Liver (tissue), 9 donors: ENCODE results near the gene FAIM2. TPM values are rescaled to one million over a fixed set of nuclear protein-coding genes. Genes with fewer than 3 reads are reported as not detected.

Experiments
- DNase-seq: peaks from one replicate; pipeline ENCODE4 v3.0.0-alpha.2; 2017; ENCODE audit warnings: low spot score
- H3K27ac ChIP-seq, 2 donors: one replicate each; pipeline ENCODE4 v1.7.0; 2013; ENCODE audit warnings: inconsistent platforms in 2 of 2, low read length in 2 of 2, control low read depth in 1 of 2, low read depth in 1 of 2, mild to moderate bottlenecking in 1 of 2
- H3K27me3 ChIP-seq, 4 donors: one replicate each; pipeline versions ENCODE4 v1.6.1 to v1.7.0; 2013; ENCODE audit warnings: low read length in 3 of 4, inconsistent platforms in 1 of 4, mild to moderate bottlenecking in 1 of 4, moderate library complexity in 1 of 4; ENCODE audit not compliant: control insufficient read depth in 4 of 4, insufficient read depth in 4 of 4
- H3K36me3 ChIP-seq, 4 donors: one replicate each; pipeline versions ENCODE4 v1.6.1 to v1.7.0; 2013; ENCODE audit warnings: low read length in 3 of 4, mild to moderate bottlenecking in 3 of 4, low read depth in 1 of 4, moderate library complexity in 1 of 4; ENCODE audit not compliant: control insufficient read depth in 4 of 4, insufficient read depth in 3 of 4
- H3K4me1 ChIP-seq, 4 donors: one replicate each; pipeline versions ENCODE4 v1.6.1 to v1.7.0; 2013; ENCODE audit warnings: low read length in 3 of 4, mild to moderate bottlenecking in 3 of 4, moderate library complexity in 1 of 4; ENCODE audit not compliant: control insufficient read depth in 4 of 4, insufficient read depth in 4 of 4
- H3K4me3 ChIP-seq, 3 donors: one replicate each; pipeline versions ENCODE4 v1.6.1 to v1.7.0; 2013; ENCODE audit warnings: low read length in 3 of 3, control low read depth in 1 of 3, low read depth in 1 of 3, mild to moderate bottlenecking in 1 of 3
- H3K9ac ChIP-seq, 2 donors: one replicate each; pipeline ENCODE4 v1.7.0; 2013; ENCODE audit warnings: low read length in 2 of 2, mild to moderate bottlenecking in 2 of 2, moderate library complexity in 2 of 2, control low read depth in 1 of 2, low read depth in 1 of 2
- H3K9me3 ChIP-seq, 4 donors: one replicate each; pipeline versions ENCODE4 v1.6.1 to v1.7.0; 2013; ENCODE audit warnings: low read length in 3 of 4; ENCODE audit not compliant: control insufficient read depth in 4 of 4
- GABPA ChIP-seq, 2 donors: IDR thresholded peaks in 1 of 2; conservative IDR thresholded peaks in 1 of 2; 2 replicates each; pipeline ENCODE4 v1.6.1; 2016; ENCODE audit warnings: antibody characterized with exemption in 2 of 2, mild to moderate bottlenecking in 1 of 2, moderate library complexity in 1 of 2
- HNF4A ChIP-seq, 2 donors: conservative IDR thresholded peaks; 2 replicates each; pipeline ENCODE4 v1.6.1; 2016; ENCODE audit warnings: antibody characterized with exemption in 2 of 2, mild to moderate bottlenecking in 2 of 2
- HNF4G ChIP-seq: IDR thresholded peaks from 2 replicates; pipeline ENCODE4 v1.6.1; 2016; ENCODE audit warnings: antibody characterized with exemption
- JUND ChIP-seq, 2 donors: IDR thresholded peaks; 2 replicates each; pipeline ENCODE4 v1.6.1; 2016; ENCODE audit warnings: antibody characterized with exemption in 2 of 2
- NR2F2 ChIP-seq: IDR thresholded peaks from 2 replicates; pipeline ENCODE4 v1.6.1; 2016; ENCODE audit warnings: antibody characterized with exemption
- RAD21 ChIP-seq, 2 donors: IDR thresholded peaks; 2 replicates each; pipeline ENCODE4 v1.6.1; 2016; ENCODE audit warnings: antibody characterized with exemption in 2 of 2, mild to moderate bottlenecking in 2 of 2
- REST ChIP-seq: IDR thresholded peaks from 2 replicates; pipeline ENCODE4 v1.6.1; 2016; ENCODE audit warnings: antibody characterized with exemption, mild to moderate bottlenecking
- RXRA ChIP-seq, 2 donors: IDR thresholded peaks; 2 replicates each; pipeline ENCODE4 v1.6.1; 2017 to 2018; ENCODE audit warnings: antibody characterized with exemption in 2 of 2, mild to moderate bottlenecking in 1 of 2
- TAF1 ChIP-seq: conservative IDR thresholded peaks from 2 replicates; pipeline ENCODE4 v1.6.1; 2016; ENCODE audit warnings: antibody characterized with exemption, mild to moderate bottlenecking
- YY1 ChIP-seq: IDR thresholded peaks from 2 replicates; pipeline ENCODE4 v1.6.1; 2016; ENCODE audit warnings: antibody characterized with exemption, mild to moderate bottlenecking
- WGBS: extraction: QIAGEN DNeasy Blood & Tissue Kit; methylation state at CpG from one replicate; pipeline ENCODE4 v1.1.7; 2013; 5-methylcytosine and 5-hydroxymethylcytosine counted together
- polyA plus RNA-seq, 2 donors: library from polyadenylated mRNA; stranded (reverse) in 1 of 2; unstranded in 1 of 2; fragments of 200-250 nt in 1 of 2; fragments of >200 nt in 1 of 2; fragmentation: Nextera tagmentation in 1 of 2; extraction: Ambion mirVana in 1 of 2; gene quantifications; one replicate each; pipeline versions ENCODE4 v1.2.1 to v1.2.3, GENCODE V29; 2013 to 2015
- total RNA-seq, 2 donors: library from RNA; depleted of rRNA; stranded (reverse); fragments of >200 nt; gene quantifications; one replicate each; pipeline ENCODE4 v1.2.3, GENCODE V29; 2014
- TF ChIP-seq, protein P1 (sequence below): IDR thresholded peaks from 2 replicates; pipeline ENCODE4 v1.6.1; 2016; ENCODE audit warnings: antibody characterized with exemption
- TF ChIP-seq, protein P2 (sequence below): fragments of 150-350 bp; IDR thresholded peaks from 2 replicates; pipeline ENCODE4 v1.5.1; 2017; ENCODE audit warnings: improper control_type of control experiment, low read depth, low read length; ENCODE audit not compliant: missing input control
- TF ChIP-seq, protein P3 (sequence below): IDR thresholded peaks from 2 replicates; pipeline ENCODE4 v1.6.1; 2016; ENCODE audit warnings: antibody characterized with exemption
- donor health status: healthy.
- donor health status: healthy.
- donor health status: healthy.
- donor health status: healthy.
- donor health status: healthy.

The FAIM2 gene
- total and polyA plus RNA-seq, 4 donors, result 0.06 to 0.23 TPM; not detected in 2

DNA sequence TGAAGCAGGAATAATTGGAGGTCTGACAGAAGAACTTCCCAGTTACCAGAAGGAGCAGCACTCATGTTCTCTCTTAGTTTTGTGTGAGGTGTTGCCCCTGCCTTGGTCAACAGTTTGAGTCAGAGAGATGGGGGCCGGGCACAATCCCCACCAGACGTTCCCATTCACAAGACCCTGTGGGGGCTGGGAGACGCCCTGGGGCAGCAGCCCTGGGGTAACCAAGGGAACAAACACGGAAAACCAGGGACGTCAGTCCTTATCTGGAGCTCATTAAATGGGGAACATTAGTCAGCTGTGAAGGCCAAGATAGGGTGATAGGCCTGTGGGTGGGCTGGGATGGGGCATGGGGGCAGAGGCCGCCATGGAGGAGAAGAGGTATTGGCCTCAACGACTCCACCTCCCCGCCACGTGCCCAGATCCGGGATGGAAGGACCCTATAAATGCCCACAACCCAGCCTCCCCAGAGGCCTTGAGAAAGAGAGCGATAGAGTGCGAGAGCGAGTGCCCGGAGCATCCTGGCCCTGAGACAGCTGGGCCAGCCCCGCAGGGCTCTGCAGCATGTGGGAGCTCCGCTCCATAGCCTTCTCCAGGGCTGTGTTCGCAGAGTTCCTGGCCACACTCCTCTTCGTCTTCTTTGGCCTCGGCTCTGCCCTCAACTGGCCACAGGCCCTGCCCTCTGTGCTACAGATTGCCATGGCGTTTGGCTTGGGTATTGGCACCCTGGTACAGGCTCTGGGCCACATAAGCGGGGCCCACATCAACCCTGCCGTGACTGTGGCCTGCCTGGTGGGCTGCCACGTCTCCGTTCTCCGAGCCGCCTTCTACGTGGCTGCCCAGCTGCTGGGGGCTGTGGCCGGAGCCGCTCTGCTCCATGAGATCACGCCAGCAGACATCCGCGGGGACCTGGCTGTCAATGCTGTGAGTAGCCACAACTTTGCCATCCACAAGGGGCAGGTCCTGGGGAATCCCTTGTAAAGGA lies 46.9 kb upstream of the FAIM2 start, which contains the start of gene AQP2:
Gene AQP2 (plus strand): TSS at position 465 of the 979 bp plus-strand sequence. CDS start 94 bp downstream, at position 559.
- no peak for DNase-seq
- Histone ChIP-seq H3K27ac (no peak within 1 kb of the TSS), H3K9me3 (no peaks in the 10 kb centered on the region), H3K27me3 (peaks cover 0 to 2% (median 0%) of the 10 kb centered on the region in 4 donors), H3K4me3 (no peak within 1 kb of the TSS), H3K36me3 (no peaks in the 10 kb centered on the region), H3K4me1 (peaks cover 0 to 6% (median 4%) of the 10 kb centered on the region in 4 donors), H3K9ac (no peak within 1 kb of the TSS)
- WGBS, result 91% methylated on average over 32 of the region's 32 CpGs
- TF ChIP-seq JUND (IDR thresholded peaks at IDR 0.05) (no peak), REST (no peak), TAF1 (no peak), RXRA (IDR thresholded peaks at IDR 0.05) (no peak), NR2F2 (no peak), HNF4A (conservative IDR thresholded peaks at IDR 0.05) (no peak), GABPA (IDR thresholded peaks at IDR 0.05 in 1 of 2, conservative IDR thresholded peaks at IDR 0.05 in 1 of 2) (no peak), RAD21 (IDR thresholded peaks at IDR 0.05) (no peak), YY1 (no peak), HNF4G (no peak)
- TF ChIP-seq, protein P1, sequence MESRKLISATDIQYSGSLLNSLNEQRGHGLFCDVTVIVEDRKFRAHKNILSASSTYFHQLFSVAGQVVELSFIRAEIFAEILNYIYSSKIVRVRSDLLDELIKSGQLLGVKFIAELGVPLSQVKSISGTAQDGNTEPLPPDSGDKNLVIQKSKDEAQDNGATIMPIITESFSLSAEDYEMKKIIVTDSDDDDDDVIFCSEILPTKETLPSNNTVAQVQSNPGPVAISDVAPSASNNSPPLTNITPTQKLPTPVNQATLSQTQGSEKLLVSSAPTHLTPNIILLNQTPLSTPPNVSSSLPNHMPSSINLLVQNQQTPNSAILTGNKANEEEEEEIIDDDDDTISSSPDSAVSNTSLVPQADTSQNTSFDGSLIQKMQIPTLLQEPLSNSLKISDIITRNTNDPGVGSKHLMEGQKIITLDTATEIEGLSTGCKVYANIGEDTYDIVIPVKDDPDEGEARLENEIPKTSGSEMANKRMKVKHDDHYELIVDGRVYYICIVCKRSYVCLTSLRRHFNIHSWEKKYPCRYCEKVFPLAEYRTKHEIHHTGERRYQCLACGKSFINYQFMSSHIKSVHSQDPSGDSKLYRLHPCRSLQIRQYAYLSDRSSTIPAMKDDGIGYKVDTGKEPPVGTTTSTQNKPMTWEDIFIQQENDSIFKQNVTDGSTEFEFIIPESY, result no peak
- TF ChIP-seq, protein P2, sequence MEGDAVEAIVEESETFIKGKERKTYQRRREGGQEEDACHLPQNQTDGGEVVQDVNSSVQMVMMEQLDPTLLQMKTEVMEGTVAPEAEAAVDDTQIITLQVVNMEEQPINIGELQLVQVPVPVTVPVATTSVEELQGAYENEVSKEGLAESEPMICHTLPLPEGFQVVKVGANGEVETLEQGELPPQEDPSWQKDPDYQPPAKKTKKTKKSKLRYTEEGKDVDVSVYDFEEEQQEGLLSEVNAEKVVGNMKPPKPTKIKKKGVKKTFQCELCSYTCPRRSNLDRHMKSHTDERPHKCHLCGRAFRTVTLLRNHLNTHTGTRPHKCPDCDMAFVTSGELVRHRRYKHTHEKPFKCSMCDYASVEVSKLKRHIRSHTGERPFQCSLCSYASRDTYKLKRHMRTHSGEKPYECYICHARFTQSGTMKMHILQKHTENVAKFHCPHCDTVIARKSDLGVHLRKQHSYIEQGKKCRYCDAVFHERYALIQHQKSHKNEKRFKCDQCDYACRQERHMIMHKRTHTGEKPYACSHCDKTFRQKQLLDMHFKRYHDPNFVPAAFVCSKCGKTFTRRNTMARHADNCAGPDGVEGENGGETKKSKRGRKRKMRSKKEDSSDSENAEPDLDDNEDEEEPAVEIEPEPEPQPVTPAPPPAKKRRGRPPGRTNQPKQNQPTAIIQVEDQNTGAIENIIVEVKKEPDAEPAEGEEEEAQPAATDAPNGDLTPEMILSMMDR, result no peak
- TF ChIP-seq, protein P3, sequence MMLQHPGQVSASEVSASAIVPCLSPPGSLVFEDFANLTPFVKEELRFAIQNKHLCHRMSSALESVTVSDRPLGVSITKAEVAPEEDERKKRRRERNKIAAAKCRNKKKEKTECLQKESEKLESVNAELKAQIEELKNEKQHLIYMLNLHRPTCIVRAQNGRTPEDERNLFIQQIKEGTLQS, result no peak
